Measurements from ENCODE around the gene FAM174B.

The FAM174B gene

DNA sequence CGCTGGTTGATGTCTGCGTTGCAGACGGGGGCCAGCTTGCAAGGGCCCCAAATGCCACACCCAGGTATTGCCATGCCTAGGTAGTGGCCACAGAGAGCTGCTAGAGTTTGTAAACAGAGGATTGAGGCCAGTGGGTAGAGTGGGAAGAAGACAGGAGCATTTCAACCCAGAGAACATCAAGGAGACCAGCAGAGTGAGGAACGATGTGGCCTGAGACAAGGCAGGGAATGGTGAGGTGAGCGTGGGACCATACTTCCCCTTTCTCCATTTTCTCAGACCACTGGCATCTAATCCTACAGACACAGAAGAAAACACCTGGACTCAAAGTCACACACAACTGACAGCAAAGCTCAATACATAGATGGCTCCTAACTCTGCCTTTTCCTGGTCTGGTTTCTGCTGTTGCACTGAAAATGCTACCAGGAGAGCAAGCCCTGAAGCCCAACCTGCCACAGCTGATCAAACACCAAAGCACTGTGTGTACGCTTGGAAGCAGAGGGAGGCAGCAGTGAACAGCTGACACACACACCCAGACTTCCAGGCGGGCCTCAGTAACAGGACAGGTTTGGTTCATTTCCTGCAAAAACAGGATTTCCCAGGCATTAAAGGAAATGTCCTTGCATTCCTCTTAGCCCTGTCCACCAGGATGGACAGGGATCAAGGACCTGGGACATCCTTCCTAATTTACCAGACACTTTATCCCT is 1.6 kb downstream of the FAM174B start:
- Histone ChIP-seq H3K9me2 (ENCODE audit: low read depth, low read length) (no peaks in the 10 kb centered on the region), H3F3A (ENCODE audit: insufficient read depth, low read length) (no peaks in the 10 kb centered on the region), H4K20me1 (ENCODE audit: insufficient read depth, low read length) (no peaks in the 10 kb centered on the region), H3K79me2 (ENCODE audit: insufficient read depth, low read length) (no peaks in the 10 kb centered on the region), H3K4me3 (ENCODE audit: low read depth, low read length, poor library complexity, severe bottlenecking) (no peak overlapping the region), H3K27ac (ENCODE audit: low read depth, low read length, poor library complexity, severe bottlenecking) (no peak overlapping the region), H2AFZ (ENCODE audit: low read length) (no peak overlapping the region), H3K9ac (ENCODE audit: low read length) (no peak overlapping the region), H3K4me1 (ENCODE audit: insufficient read depth, low read length, severe bottlenecking) (no peaks in the 10 kb centered on the region), H3K4me2 (ENCODE audit: low read length) (no peak overlapping the region), H3K27me3 (ENCODE audit: insufficient read depth, low read length) (peaks cover 4% of the 10 kb centered on the region; the same call in 1 of the 2 replicates), H3K9me3 (ENCODE audit: low read length) (0 out of 2 replicates have a peak, but pooled peaks cover 2% of the 10 kb centered on the region), H3K36me3 (ENCODE audit: insufficient read depth, low read length) (no peaks in the 10 kb centered on the region)
- TF ChIP-seq, protein P1, sequence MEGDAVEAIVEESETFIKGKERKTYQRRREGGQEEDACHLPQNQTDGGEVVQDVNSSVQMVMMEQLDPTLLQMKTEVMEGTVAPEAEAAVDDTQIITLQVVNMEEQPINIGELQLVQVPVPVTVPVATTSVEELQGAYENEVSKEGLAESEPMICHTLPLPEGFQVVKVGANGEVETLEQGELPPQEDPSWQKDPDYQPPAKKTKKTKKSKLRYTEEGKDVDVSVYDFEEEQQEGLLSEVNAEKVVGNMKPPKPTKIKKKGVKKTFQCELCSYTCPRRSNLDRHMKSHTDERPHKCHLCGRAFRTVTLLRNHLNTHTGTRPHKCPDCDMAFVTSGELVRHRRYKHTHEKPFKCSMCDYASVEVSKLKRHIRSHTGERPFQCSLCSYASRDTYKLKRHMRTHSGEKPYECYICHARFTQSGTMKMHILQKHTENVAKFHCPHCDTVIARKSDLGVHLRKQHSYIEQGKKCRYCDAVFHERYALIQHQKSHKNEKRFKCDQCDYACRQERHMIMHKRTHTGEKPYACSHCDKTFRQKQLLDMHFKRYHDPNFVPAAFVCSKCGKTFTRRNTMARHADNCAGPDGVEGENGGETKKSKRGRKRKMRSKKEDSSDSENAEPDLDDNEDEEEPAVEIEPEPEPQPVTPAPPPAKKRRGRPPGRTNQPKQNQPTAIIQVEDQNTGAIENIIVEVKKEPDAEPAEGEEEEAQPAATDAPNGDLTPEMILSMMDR (IDR thresholded peaks at IDR 0.05; ENCODE audit: low read length) = no peak
- no peak for TF ChIP-seq EZH2 (IDR thresholded peaks at IDR 0.05; ENCODE audit: borderline replicate concordance, low read length)

DNA sequence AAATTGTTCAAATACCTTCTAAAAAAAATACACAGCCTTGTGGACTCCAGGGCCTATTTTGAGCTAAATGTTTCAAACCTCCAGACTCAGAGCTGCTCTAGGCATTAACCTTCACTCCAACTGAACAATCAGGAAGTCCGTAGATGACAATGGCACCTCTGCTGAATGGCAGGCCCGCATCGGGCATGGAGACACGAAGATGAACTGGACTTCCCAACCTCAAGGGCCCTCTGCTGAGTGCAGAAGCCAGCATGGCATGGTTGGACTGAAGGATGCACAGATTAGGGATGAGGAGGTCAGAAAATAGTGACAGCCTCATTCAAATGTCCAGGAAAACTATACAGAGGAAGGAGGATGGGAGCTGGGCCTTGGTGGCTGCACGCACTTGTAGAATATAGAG is 2.2 kb downstream of the FAM174B start:
- H3K9me2 ChIP-seq (ENCODE audit: low read depth, low read length) = no peaks in the 10 kb centered on the region
- no peaks in the 10 kb centered on the region for H3K79me2 ChIP-seq (ENCODE audit: insufficient read depth, low read length)
- H3K36me3 ChIP-seq (ENCODE audit: insufficient read depth, low read length) = no peaks in the 10 kb centered on the region
- no peak overlapping the region for H3K4me3 ChIP-seq (ENCODE audit: low read depth, low read length, poor library complexity, severe bottlenecking)
- H3K9me3 ChIP-seq (ENCODE audit: low read length) = 0 out of 2 replicates have a peak, but pooled peaks cover 2% of the 10 kb centered on the region
- peaks cover 4% of the 10 kb centered on the region; the same call in 1 of the 2 replicates for H3K27me3 ChIP-seq (ENCODE audit: insufficient read depth, low read length)
- no peaks in the 10 kb centered on the region for H4K20me1 ChIP-seq (ENCODE audit: insufficient read depth, low read length)
- no peak overlapping the region for H3K4me2 ChIP-seq (ENCODE audit: low read length)
- no peak overlapping the region for H3K9ac ChIP-seq (ENCODE audit: low read length)
- no peaks in the 10 kb centered on the region for H3F3A ChIP-seq (ENCODE audit: insufficient read depth, low read length)
- no peaks in the 10 kb centered on the region for H3K4me1 ChIP-seq (ENCODE audit: insufficient read depth, low read length, severe bottlenecking)
- no peak overlapping the region for H3K27ac ChIP-seq (ENCODE audit: low read depth, low read length, poor library complexity, severe bottlenecking)
- TF ChIP-seq EZH2 (IDR thresholded peaks at IDR 0.05; ENCODE audit: borderline replicate concordance, low read length) = no peak
- TF ChIP-seq, protein P1 (IDR thresholded peaks at IDR 0.05; ENCODE audit: low read length) = no peak
- no peak overlapping the region for H2AFZ ChIP-seq (ENCODE audit: low read length)

DNA sequence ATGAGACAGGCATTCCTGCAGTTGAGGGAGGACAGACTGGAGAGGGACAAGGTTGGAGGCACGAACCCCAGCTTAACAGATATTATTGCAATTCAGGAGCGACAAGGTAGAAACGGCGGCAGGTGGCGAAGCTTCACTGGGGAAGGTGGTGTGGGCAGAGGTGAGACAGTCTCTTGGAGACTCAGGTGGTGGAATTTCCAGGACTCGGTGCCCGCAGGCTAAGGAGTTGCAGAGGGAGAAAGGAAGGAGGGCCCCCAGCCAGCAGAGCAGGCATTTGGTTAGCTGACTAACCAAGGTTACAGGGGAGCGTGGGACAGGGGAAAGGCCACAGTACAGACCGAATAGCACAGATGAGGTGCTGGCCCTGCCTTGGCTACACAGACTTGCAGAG is 3.0 kb downstream of the FAM174B start:
- Histone ChIP-seq H3K4me2 (ENCODE audit: low read length) (no peak overlapping the region), H3K9ac (ENCODE audit: low read length) (no peak overlapping the region), H3F3A (ENCODE audit: insufficient read depth, low read length) (no peaks in the 10 kb centered on the region), H3K4me1 (ENCODE audit: insufficient read depth, low read length, severe bottlenecking) (no peaks in the 10 kb centered on the region), H3K9me2 (ENCODE audit: low read depth, low read length) (no peaks in the 10 kb centered on the region), H4K20me1 (ENCODE audit: insufficient read depth, low read length) (no peaks in the 10 kb centered on the region), H3K4me3 (ENCODE audit: low read depth, low read length, poor library complexity, severe bottlenecking) (no peak overlapping the region), H3K36me3 (ENCODE audit: insufficient read depth, low read length) (no peaks in the 10 kb centered on the region), H3K9me3 (ENCODE audit: low read length) (0 out of 2 replicates have a peak, but pooled peaks cover 2% of the 10 kb centered on the region), H3K79me2 (ENCODE audit: insufficient read depth, low read length) (no peaks in the 10 kb centered on the region), H3K27me3 (ENCODE audit: insufficient read depth, low read length) (peaks cover 4% of the 10 kb centered on the region; the same call in 1 of the 2 replicates), H2AFZ (ENCODE audit: low read length) (no peak overlapping the region), H3K27ac (ENCODE audit: low read depth, low read length, poor library complexity, severe bottlenecking) (no peak overlapping the region)
- no peak for TF ChIP-seq EZH2 (IDR thresholded peaks at IDR 0.05; ENCODE audit: borderline replicate concordance, low read length)
- TF ChIP-seq, protein P1 (IDR thresholded peaks at IDR 0.05; ENCODE audit: low read length) = no peak

Measured in OCI-LY1 (cell line).